Keratinocyte (primary cell): ENCODE measurements around the gene ENPP6. TPM values are rescaled to one million over a fixed set of nuclear protein-coding genes. Genes with fewer than 3 reads are reported as not detected.

Experiments
- DNase-seq: peaks from one replicate; pipeline ENCODE4 v3.0.0-alpha.2; 2011; ENCODE audit warnings: low read depth, missing footprints, low spot score
- FAIRE-seq: peaks from 2 replicates; lab custom pipeline; 2011; peaks lifted over from hg19 to GRCh38; lab: Jason Lieb, UNC
- H2AFZ ChIP-seq: 2 replicates; pipeline ENCODE4 v1.6.0; 2012; ENCODE audit warnings: low read length, control low read depth, inconsistent platforms; ENCODE audit not compliant: control insufficient read depth
- H3K27ac ChIP-seq: 2 replicates; pipeline ENCODE4 v1.5.1; 2011; ENCODE audit warnings: low read length; ENCODE audit not compliant: control insufficient read depth, insufficient read depth
- H3K27me3 ChIP-seq: 3 replicates; pipeline ENCODE4 v1.6.0; 2011; ENCODE audit warnings: low read length; ENCODE audit not compliant: control insufficient read depth, insufficient read depth; ENCODE audit errors: extremely low read depth
- H3K36me3 ChIP-seq, 2 experiments: 2 replicates in 1 of 2; 3 replicates in 1 of 2; pipeline ENCODE4 v1.5.1; 2011; ENCODE audit warnings: low read length in 2 of 2, mild to moderate bottlenecking in 1 of 2; ENCODE audit not compliant: control insufficient read depth in 2 of 2, insufficient read depth in 2 of 2; ENCODE audit errors: extremely low read depth in 1 of 2
- H3K4me1 ChIP-seq: 3 replicates; pipeline ENCODE4 v1.5.1; 2011; ENCODE audit warnings: low read length; ENCODE audit not compliant: control insufficient read depth, insufficient read depth; ENCODE audit errors: extremely low read depth
- H3K4me2 ChIP-seq: 3 replicates; pipeline ENCODE4 v1.6.0; 2011; ENCODE audit warnings: low read depth, low read length; ENCODE audit not compliant: control insufficient read depth, insufficient read depth; ENCODE audit errors: extremely low read depth
- H3K4me3 ChIP-seq, 3 experiments: fragments of 200-600 bp in 1 of 3; sonication (generic) in 1 of 3; 2 replicates in 2 of 3; 3 replicates in 1 of 3; pipeline ENCODE4 v1.5.1; 2011 to 2016; ENCODE audit warnings: low read length in 3 of 3, mild to moderate bottlenecking in 3 of 3, control low read depth in 2 of 3, inconsistent platforms in 1 of 3, low read depth in 1 of 3, mixed read lengths in 1 of 3, mixed run types in 1 of 3, moderate library complexity in 1 of 3; ENCODE audit not compliant: control insufficient read depth in 2 of 3, insufficient read depth in 2 of 3; ENCODE audit errors: extremely low read depth in 1 of 3
- H3K79me2 ChIP-seq: 2 replicates; pipeline ENCODE4 v1.6.0; 2012; ENCODE audit warnings: low read length; ENCODE audit not compliant: control insufficient read depth, insufficient read depth
- H3K9ac ChIP-seq: 3 replicates; pipeline ENCODE4 v1.6.0; 2011; ENCODE audit warnings: low read length; ENCODE audit not compliant: control insufficient read depth, insufficient read depth; ENCODE audit errors: extremely low read depth
- H3K9me1 ChIP-seq: 3 replicates; pipeline ENCODE4 v1.6.0; 2011; ENCODE audit warnings: low read length; ENCODE audit not compliant: control insufficient read depth, insufficient read depth; ENCODE audit errors: extremely low read depth
- H3K9me3 ChIP-seq: 2 replicates; pipeline ENCODE4 v1.5.1; 2012; ENCODE audit warnings: low read depth, low read length; ENCODE audit not compliant: control insufficient read depth
- H4K20me1 ChIP-seq: 3 replicates; pipeline ENCODE4 v1.6.0; 2011; ENCODE audit warnings: low read length; ENCODE audit not compliant: control insufficient read depth, insufficient read depth; ENCODE audit errors: extremely low read depth
- CTCF ChIP-seq, 3 experiments: IDR thresholded peaks in 1 of 3; conservative IDR thresholded peaks in 1 of 3; optimal IDR thresholded peaks in 1 of 3; 2 replicates in 2 of 3; 3 replicates in 1 of 3; pipeline versions ENCODE3 to v1.5.1; 2011; ENCODE audit warnings: low read length in 3 of 3, mild to moderate bottlenecking in 3 of 3, moderate library complexity in 2 of 3, control low read depth in 1 of 3, inconsistent platforms in 1 of 3; ENCODE audit not compliant: insufficient read depth in 2 of 3; ENCODE audit errors: extremely low read depth in 1 of 3
- EZH2 ChIP-seq: IDR thresholded peaks from one replicate; pipeline ENCODE4 v1.6.1; 2012; ENCODE audit warnings: inconsistent platforms, mild to moderate bottlenecking, low read length, moderate library complexity
- dilution Hi-C: fragments of 300-500 bp; cut with MboI; formaldehyde crosslinking; loops from one replicate; pipeline ENCODE4 v1.7.0; 2020; ENCODE audit warnings: low sequenced_read_pairs; ENCODE audit not compliant: extremely low pct_ligation_motif_present
- polyA plus RNA-seq, 5 experiments: library from polyadenylated mRNA; depleted of rRNA in 3 of 5; stranded (reverse) in 3 of 5; stranded (forward) in 1 of 5; unstranded in 1 of 5; fragments of >200 nt; gene quantifications; 1 replicate in 1 of 5; 2 replicates in 3 of 5; 3 replicates in 1 of 5; pipeline versions ENCODE4 v1.2.1 to v1.2.3, GENCODE V29; 2011 to 2012; ENCODE audit warnings: missing spikeins in 2 of 5, low read depth in 1 of 5, low replicate concordance in 1 of 5

The ENPP6 gene
- polyA plus RNA-seq, 1 donor (not counting 4 experiments of a cell fraction or from before 2014, with no cell fraction given) = not detected

DNA sequence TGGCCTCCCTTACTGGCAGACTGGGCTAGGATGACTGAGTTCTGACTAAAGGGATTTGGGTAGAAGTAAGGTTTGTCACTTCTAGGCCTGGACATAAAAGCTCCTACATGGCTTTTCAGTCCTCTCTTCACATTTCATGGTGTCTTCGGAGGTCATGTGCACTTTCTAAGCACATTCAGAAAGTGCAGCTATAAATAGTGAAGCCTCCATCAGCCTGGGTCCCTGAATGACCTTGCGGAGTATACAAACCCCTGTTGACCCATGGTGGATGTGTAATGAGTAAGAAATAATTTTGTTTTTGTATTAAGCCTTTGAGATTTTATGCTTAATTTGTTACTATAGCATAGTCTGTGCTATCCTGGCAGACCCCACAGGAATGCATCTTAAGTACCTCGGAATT, 158.6 kb downstream of the ENPP6 start:
- Histone ChIP-seq H3K79me2 (no peaks in the 10 kb centered on the region), H2AFZ (no peak overlapping the region), H3K36me3 (no peaks in the 10 kb centered on the region), H3K4me1 (no peaks in the 10 kb centered on the region), H3K4me3 (no peak overlapping the region), H3K9me1 (no peaks in the 10 kb centered on the region), H3K4me2 (no peak overlapping the region), H3K27ac (no peak overlapping the region), H3K9ac (no peak overlapping the region), H4K20me1 (no peaks in the 10 kb centered on the region), H3K27me3 (no peaks in the 10 kb centered on the region), H3K9me3 (no peaks in the 10 kb centered on the region)
- FAIRE-seq (no peak), DNase-seq (no peak)
- dilution Hi-C loops = no loop called here
- TF ChIP-seq EZH2 (no peak), CTCF (optimal IDR thresholded peaks at IDR 0.05 in 1 of 3, IDR thresholded peaks at IDR 0.05 in 1 of 3, conservative IDR thresholded peaks at IDR 0.05 in 1 of 3; ENCODE audit: extremely low read depth in 1 of 3, insufficient read depth in 2 of 3, low read length in 3 of 3) (no peak)

DNA sequence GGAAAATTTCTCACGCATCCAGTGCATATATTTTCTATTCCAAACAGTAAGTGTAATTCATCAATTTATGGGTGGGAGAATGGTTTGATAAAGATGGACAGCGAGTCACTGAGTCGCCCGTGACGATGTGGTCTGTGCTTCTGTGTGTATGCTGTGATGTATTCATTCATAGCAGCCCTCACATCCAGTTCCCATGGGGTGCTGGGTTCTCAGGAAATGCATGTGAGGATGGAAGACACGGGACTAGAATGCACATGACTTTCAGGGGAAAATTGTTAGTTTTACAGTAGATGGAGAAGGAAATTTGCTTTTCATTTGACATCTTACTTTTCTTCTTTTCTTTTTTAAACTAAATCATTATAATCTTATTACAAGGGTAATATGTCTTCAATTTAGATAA, 159.6 kb downstream of the ENPP6 start:
- Histone ChIP-seq H3K4me1 (peaks cover 3% of the 10 kb centered on the region), H2AFZ (no peak overlapping the region), H3K4me3 (no peak overlapping the region), H3K9me1 (no peaks in the 10 kb centered on the region), H3K9me3 (no peaks in the 10 kb centered on the region), H3K27ac (no peak overlapping the region), H3K79me2 (no peaks in the 10 kb centered on the region), H3K9ac (no peak overlapping the region), H3K27me3 (no peaks in the 10 kb centered on the region), H3K4me2 (no peak overlapping the region), H3K36me3 (no peaks in the 10 kb centered on the region), H4K20me1 (no peaks in the 10 kb centered on the region)
- dilution Hi-C loops = no loop called here
- DNase-seq (no peak), FAIRE-seq (no peak)
- TF ChIP-seq EZH2 = no peak
- TF ChIP-seq CTCF (optimal IDR thresholded peaks at IDR 0.05 in 1 of 3, IDR thresholded peaks at IDR 0.05 in 1 of 3, conservative IDR thresholded peaks at IDR 0.05 in 1 of 3; ENCODE audit: extremely low read depth in 1 of 3, insufficient read depth in 2 of 3, low read length in 3 of 3) = no peak
